ENCODE measurements around the gene CTDSP2.

The CTDSP2 gene

GRCh38 chr12:57875753-57876547 is 29.4 kb upstream of the CTDSP2 start:
- H3K36me3 ChIP-seq (ENCODE audit: insufficient read depth, insufficient read length, low read length) = no peaks in the 10 kb centered on the region
- no peak for DNase-seq (ENCODE audit: low read depth, low spot score)

GRCh38 chr12:57874166-57875108 is 27.9 kb upstream of the CTDSP2 start:
- no peak for DNase-seq (ENCODE audit: low read depth, low spot score)
- Histone ChIP-seq H3K27me3 (ENCODE audit: insufficient read depth, insufficient read length) (no peaks in the 10 kb centered on the region), H3K9me3 (ENCODE audit: insufficient read depth, low read length) (no peaks in the 10 kb centered on the region), H3K4me1 (ENCODE audit: insufficient read depth, insufficient read length) (peaks cover 1% of the 10 kb centered on the region), H3K9ac (ENCODE audit: insufficient read length, low read depth) (no peak overlapping the region), H3K36me3 (ENCODE audit: insufficient read depth, insufficient read length, low read length) (no peaks in the 10 kb centered on the region), H3K4me3 (ENCODE audit: insufficient read length, low read depth) (no peak overlapping the region)
- TF ChIP-seq ZNF274 (IDR thresholded peaks at IDR 0.05; ENCODE audit: low read depth, low read length) = no peak
- TF ChIP-seq SUZ12 (IDR thresholded peaks at IDR 0.05; ENCODE audit: extremely low read depth, insufficient read depth, insufficient read length) = no peak
- no peak for TF ChIP-seq YY1 (IDR thresholded peaks at IDR 0.05; ENCODE audit: insufficient read depth, insufficient read length)

More at GRCh38 chr12:57875753-57876547, 29.4 kb upstream of the CTDSP2 start:
- H3K4me3 ChIP-seq (ENCODE audit: insufficient read length, low read depth) = no peak overlapping the region
- no peak for TF ChIP-seq ZNF274 (IDR thresholded peaks at IDR 0.05; ENCODE audit: low read depth, low read length)
- no peak for TF ChIP-seq SUZ12 (IDR thresholded peaks at IDR 0.05; ENCODE audit: extremely low read depth, insufficient read depth, insufficient read length)
- TF ChIP-seq YY1 (IDR thresholded peaks at IDR 0.05; ENCODE audit: insufficient read depth, insufficient read length) = no peak
- H3K9ac ChIP-seq (ENCODE audit: insufficient read length, low read depth) = no peak overlapping the region
- H3K9me3 ChIP-seq (ENCODE audit: insufficient read depth, low read length) = no peaks in the 10 kb centered on the region
- H3K4me1 ChIP-seq (ENCODE audit: insufficient read depth, insufficient read length) = no peaks in the 10 kb centered on the region
- H3K27me3 ChIP-seq (ENCODE audit: insufficient read depth, insufficient read length) = no peaks in the 10 kb centered on the region

DNA sequence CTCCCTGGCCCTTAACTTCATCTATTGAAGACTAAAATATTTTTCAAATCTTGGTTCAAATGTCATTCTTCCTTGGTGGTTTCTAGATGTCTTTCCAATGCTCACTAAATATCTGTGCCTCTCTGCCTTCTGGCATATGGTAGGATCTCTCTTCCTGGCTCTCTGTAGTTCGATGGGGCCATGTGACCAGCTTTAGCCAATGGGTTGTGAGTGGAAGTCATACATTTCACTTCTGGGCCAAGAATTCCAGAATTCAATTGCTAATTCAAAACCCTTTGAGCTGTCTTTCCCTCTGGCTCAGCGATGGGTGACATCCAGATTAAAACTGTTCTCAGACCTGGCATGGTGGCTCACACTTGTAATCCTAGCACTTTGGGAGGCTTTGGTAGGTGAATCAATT is 25.8 kb upstream of the CTDSP2 start:
- Histone ChIP-seq H3K27me3 (ENCODE audit: insufficient read depth, insufficient read length) (no peaks in the 10 kb centered on the region), H3K4me3 (ENCODE audit: insufficient read length, low read depth) (no peak overlapping the region), H3K9ac (ENCODE audit: insufficient read length, low read depth) (no peak overlapping the region), H3K9me3 (ENCODE audit: insufficient read depth, low read length) (no peaks in the 10 kb centered on the region), H3K36me3 (ENCODE audit: insufficient read depth, insufficient read length, low read length) (no peaks in the 10 kb centered on the region), H3K4me1 (ENCODE audit: insufficient read depth, insufficient read length) (peaks cover 7% of the 10 kb centered on the region)
- DNase-seq (ENCODE audit: low read depth, low spot score) = no peak
- TF ChIP-seq YY1 (IDR thresholded peaks at IDR 0.05; ENCODE audit: insufficient read depth, insufficient read length) (no peak), SUZ12 (IDR thresholded peaks at IDR 0.05; ENCODE audit: extremely low read depth, insufficient read depth, insufficient read length) (no peak), ZNF274 (IDR thresholded peaks at IDR 0.05; ENCODE audit: low read depth, low read length) (no peak)

GRCh38 chr12:57869927-57870318 is 23.4 kb upstream of the CTDSP2 start:
- Histone ChIP-seq H3K36me3 (ENCODE audit: insufficient read depth, insufficient read length, low read length) (no peaks in the 10 kb centered on the region), H3K4me3 (ENCODE audit: insufficient read length, low read depth) (no peak overlapping the region), H3K9ac (ENCODE audit: insufficient read length, low read depth) (no peak overlapping the region), H3K27me3 (ENCODE audit: insufficient read depth, insufficient read length) (peaks cover 20% of the 10 kb centered on the region), H3K4me1 (ENCODE audit: insufficient read depth, insufficient read length) (peaks cover 7% of the 10 kb centered on the region), H3K9me3 (ENCODE audit: insufficient read depth, low read length) (no peaks in the 10 kb centered on the region)
- DNase-seq (ENCODE audit: low read depth, low spot score) = no peak
- TF ChIP-seq SUZ12 (IDR thresholded peaks at IDR 0.05; ENCODE audit: extremely low read depth, insufficient read depth, insufficient read length) (no peak), YY1 (IDR thresholded peaks at IDR 0.05; ENCODE audit: insufficient read depth, insufficient read length) (no peak), ZNF274 (IDR thresholded peaks at IDR 0.05; ENCODE audit: low read depth, low read length) (no peak)

DNA sequence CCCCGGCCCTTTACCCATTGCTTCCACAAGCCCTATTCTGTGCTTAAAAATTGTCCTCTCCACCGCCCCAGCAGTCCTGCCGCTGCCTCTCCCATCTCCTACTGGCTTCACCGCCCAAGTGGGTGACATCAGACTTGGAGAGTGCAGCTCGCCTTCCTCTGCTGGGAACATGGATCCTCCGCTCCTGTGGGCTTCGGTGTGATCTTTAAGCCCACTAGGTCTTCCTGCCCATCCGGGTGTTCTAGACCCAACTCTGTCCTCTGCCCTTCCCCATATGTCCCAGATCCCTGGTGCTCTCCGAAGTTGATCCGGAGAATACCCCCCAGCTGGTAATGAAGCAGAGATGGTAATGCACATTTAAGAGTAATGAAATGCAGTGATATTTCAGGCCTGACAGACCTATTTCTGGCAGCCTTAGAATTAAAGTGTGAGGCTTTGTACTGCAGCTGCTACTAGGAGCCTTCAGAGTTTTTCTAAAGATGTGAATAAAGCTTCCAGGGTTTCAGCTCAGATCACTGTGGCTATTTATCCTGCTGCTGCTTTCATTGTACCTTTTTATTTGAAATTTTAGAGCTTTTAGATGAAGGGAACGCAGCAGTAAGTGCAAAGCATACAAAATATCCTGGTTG is 22.9 kb upstream of the CTDSP2 start:
- no peaks in the 10 kb centered on the region for H3K9me3 ChIP-seq (ENCODE audit: insufficient read depth, low read length)
- no peak for DNase-seq (ENCODE audit: low read depth, low spot score)
- no peak overlapping the region for H3K4me3 ChIP-seq (ENCODE audit: insufficient read length, low read depth)
- peaks cover 7% of the 10 kb centered on the region for H3K4me1 ChIP-seq (ENCODE audit: insufficient read depth, insufficient read length)
- no peak for TF ChIP-seq ZNF274 (IDR thresholded peaks at IDR 0.05; ENCODE audit: low read depth, low read length)
- no peak for TF ChIP-seq SUZ12 (IDR thresholded peaks at IDR 0.05; ENCODE audit: extremely low read depth, insufficient read depth, insufficient read length)
- TF ChIP-seq YY1 (IDR thresholded peaks at IDR 0.05; ENCODE audit: insufficient read depth, insufficient read length) = no peak
- peaks cover 25% of the 10 kb centered on the region for H3K27me3 ChIP-seq (ENCODE audit: insufficient read depth, insufficient read length)
- peak overlapping the region; percentile 44 for H3K9ac ChIP-seq (ENCODE audit: insufficient read length, low read depth)
- H3K36me3 ChIP-seq (ENCODE audit: insufficient read depth, insufficient read length, low read length) = no peaks in the 10 kb centered on the region

- H3K36me3 ChIP-seq (ENCODE audit: insufficient read depth, insufficient read length, low read length) = no peaks in the 10 kb centered on the region
- H3K9me3 ChIP-seq (ENCODE audit: insufficient read depth, low read length) = no peaks in the 10 kb centered on the region
- DNase-seq (ENCODE audit: low read depth, low spot score) = no peak
- H3K27me3 ChIP-seq (ENCODE audit: insufficient read depth, insufficient read length) = peaks cover 30% of the 10 kb centered on the region
- no peak for TF ChIP-seq YY1 (IDR thresholded peaks at IDR 0.05; ENCODE audit: insufficient read depth, insufficient read length)
- no peak for TF ChIP-seq ZNF274 (IDR thresholded peaks at IDR 0.05; ENCODE audit: low read depth, low read length)
- no peak for TF ChIP-seq SUZ12 (IDR thresholded peaks at IDR 0.05; ENCODE audit: extremely low read depth, insufficient read depth, insufficient read length)
- peaks cover 7% of the 10 kb centered on the region for H3K4me1 ChIP-seq (ENCODE audit: insufficient read depth, insufficient read length)
- no peak overlapping the region for H3K9ac ChIP-seq (ENCODE audit: insufficient read length, low read depth)
- H3K4me3 ChIP-seq (ENCODE audit: insufficient read length, low read depth) = no peak overlapping the region
Observed at GRCh38 chr12:57868851-57869268, 22.3 kb upstream of the CTDSP2 start.

All from NT2/D1 (cell line).